ENCODE measurements around the gene NAV2. TPM values are rescaled to one million over a fixed set of nuclear protein-coding genes. Genes with fewer than 3 reads are reported as not detected.

The NAV2 gene
- total RNA-seq, 4 donors from 2014 or later: 9.1 to 34.7 (median 22.2) TPM

DNA sequence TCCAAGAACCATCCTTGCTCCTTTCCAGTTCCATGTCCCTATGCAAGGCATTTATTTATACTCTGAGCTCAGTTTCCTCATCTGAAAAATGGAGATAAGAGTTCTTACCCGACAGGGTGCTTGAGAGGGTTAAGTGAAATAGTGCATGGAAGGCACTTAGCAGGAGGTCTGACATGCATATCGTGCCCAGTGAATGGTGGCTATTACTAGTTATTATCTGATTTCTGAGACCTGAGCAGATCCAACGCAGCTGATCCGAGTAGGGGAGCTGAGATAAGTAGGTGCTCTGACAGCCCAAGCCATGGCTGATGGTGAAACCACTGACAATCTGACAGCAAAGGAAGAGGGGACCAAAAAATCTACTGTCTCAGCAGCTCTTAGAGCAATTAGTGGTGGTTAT lies 24.9 kb downstream of the NAV2 start:
- Histone ChIP-seq H3K4me1 (peaks cover 5% of the 10 kb centered on the region), H3K36me3 (no peaks in the 10 kb centered on the region), H3K9me3 (no peaks in the 10 kb centered on the region)

DNA sequence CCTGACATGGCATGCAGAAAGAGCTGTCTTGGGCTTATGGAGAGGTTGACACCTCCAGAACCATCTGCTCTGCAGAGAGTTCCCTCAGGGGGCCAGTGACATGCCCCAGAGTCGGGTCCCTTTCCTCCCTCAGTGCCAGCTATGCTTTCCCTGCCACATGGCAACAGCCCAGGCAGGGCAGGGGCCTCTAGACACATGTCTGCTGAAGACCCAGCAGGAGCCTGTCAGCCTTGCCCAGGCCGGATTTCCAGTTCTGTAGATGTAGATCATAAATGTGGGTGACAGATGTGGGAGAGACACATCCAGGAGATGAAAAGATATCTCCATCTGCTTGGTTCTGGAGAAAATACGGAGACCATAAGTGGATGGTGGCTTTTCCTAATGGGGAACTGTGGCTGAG lies 25.5 kb downstream of the NAV2 start:
- H3K27ac ChIP-seq: no peak overlapping the region
- TF ChIP-seq POLR2A (IDR thresholded peaks at IDR 0.05) (no peak), EP300 (IDR thresholded peaks at IDR 0.05) (no peak), POLR2AphosphoS5 (IDR thresholded peaks at IDR 0.05) (no peak)
- TF ChIP-seq, protein P1, sequence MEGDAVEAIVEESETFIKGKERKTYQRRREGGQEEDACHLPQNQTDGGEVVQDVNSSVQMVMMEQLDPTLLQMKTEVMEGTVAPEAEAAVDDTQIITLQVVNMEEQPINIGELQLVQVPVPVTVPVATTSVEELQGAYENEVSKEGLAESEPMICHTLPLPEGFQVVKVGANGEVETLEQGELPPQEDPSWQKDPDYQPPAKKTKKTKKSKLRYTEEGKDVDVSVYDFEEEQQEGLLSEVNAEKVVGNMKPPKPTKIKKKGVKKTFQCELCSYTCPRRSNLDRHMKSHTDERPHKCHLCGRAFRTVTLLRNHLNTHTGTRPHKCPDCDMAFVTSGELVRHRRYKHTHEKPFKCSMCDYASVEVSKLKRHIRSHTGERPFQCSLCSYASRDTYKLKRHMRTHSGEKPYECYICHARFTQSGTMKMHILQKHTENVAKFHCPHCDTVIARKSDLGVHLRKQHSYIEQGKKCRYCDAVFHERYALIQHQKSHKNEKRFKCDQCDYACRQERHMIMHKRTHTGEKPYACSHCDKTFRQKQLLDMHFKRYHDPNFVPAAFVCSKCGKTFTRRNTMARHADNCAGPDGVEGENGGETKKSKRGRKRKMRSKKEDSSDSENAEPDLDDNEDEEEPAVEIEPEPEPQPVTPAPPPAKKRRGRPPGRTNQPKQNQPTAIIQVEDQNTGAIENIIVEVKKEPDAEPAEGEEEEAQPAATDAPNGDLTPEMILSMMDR (IDR thresholded peaks at IDR 0.05): no peak
- no peaks in the 10 kb centered on the region for H3K36me3 ChIP-seq
- H3K9me3 ChIP-seq: no peaks in the 10 kb centered on the region
- 36% methylated on average over 2 of the region's 3 CpGs for WGBS
- no peak for DNase-seq (ENCODE audit: low spot score in 2 of 2)
- H3K4me3 ChIP-seq: no peak overlapping the region
- no peaks in the 10 kb centered on the region for H3K27me3 ChIP-seq
- peaks cover 8% of the 10 kb centered on the region for H3K4me1 ChIP-seq

More for the DNA sequence above, 24.9 kb downstream of the NAV2 start:
- WGBS: 95% methylated on average over 4 of the region's 4 CpGs
- Histone ChIP-seq H3K27ac (no peak overlapping the region), H3K27me3 (no peaks in the 10 kb centered on the region), H3K4me3 (no peak overlapping the region)
- TF ChIP-seq POLR2A (IDR thresholded peaks at IDR 0.05): no peak
- TF ChIP-seq, protein P1 (IDR thresholded peaks at IDR 0.05): no peak
- TF ChIP-seq POLR2AphosphoS5 (IDR thresholded peaks at IDR 0.05): no peak
- TF ChIP-seq EP300 (IDR thresholded peaks at IDR 0.05): no peak
- no peak for DNase-seq (ENCODE audit: low spot score in 2 of 2)

DNA sequence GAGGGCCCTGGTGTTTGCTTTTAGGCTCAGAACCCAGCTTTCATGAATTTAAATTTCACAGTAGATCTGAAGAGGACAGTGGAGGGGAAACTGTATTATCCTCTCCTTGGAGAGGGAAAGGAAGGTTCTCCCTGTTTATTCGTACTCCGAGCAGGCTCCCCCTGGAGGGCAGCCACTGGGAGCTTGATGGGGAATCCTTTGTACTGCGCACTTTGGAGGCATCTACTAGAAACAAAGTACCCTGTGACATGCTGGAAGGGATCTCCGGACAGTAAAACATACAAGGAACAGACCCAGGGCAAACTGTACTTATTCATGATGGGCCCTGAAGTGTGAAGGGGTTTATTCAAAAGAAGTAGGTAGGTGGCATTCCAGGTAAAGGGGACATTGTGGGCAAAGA lies 27.2 kb downstream of the NAV2 start:
- 79% methylated on average over 4 of the region's 4 CpGs for WGBS
- Histone ChIP-seq H3K9me3 (no peaks in the 10 kb centered on the region), H3K36me3 (no peaks in the 10 kb centered on the region), H3K4me3 (no peak overlapping the region), H3K27me3 (no peaks in the 10 kb centered on the region), H3K27ac (no peak overlapping the region), H3K4me1 (peaks cover 8% of the 10 kb centered on the region)
- TF ChIP-seq, protein P1 (IDR thresholded peaks at IDR 0.05): no peak
- TF ChIP-seq POLR2A (IDR thresholded peaks at IDR 0.05): no peak
- TF ChIP-seq EP300 (IDR thresholded peaks at IDR 0.05): no peak
- no peak for TF ChIP-seq POLR2AphosphoS5 (IDR thresholded peaks at IDR 0.05)
- no peak for DNase-seq (ENCODE audit: low spot score in 2 of 2)

DNA sequence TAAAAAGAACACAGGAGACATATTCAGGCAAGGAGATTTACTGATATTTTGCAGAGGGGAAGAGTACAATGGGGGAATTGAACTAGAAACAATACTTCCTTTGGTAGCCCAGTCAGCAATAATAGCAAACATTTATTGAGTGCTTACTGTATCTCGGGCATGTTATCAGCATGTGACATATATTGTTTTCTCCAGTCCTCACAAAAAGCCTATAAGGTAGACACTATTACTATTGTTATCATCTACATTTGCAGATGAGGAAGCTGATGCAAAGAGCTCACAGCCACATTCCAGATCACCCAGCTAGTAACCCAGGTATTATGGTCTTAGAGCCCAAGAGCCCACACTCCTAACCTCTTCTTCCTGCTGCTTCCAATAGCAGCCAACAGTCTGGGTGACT lies 27.9 kb downstream of the NAV2 start:
- 92% methylated on average over 1 of the region's 1 CpG for WGBS
- no peak for DNase-seq (ENCODE audit: low spot score in 2 of 2)
- Histone ChIP-seq H3K4me1 (peaks cover 8% of the 10 kb centered on the region), H3K36me3 (no peaks in the 10 kb centered on the region), H3K27me3 (no peaks in the 10 kb centered on the region), H3K9me3 (no peaks in the 10 kb centered on the region), H3K27ac (no peak overlapping the region), H3K4me3 (no peak overlapping the region)
- no peak for TF ChIP-seq EP300 (IDR thresholded peaks at IDR 0.05)
- no peak for TF ChIP-seq POLR2AphosphoS5 (IDR thresholded peaks at IDR 0.05)
- TF ChIP-seq, protein P1 (IDR thresholded peaks at IDR 0.05): no peak
- no peak for TF ChIP-seq POLR2A (IDR thresholded peaks at IDR 0.05)

DNA sequence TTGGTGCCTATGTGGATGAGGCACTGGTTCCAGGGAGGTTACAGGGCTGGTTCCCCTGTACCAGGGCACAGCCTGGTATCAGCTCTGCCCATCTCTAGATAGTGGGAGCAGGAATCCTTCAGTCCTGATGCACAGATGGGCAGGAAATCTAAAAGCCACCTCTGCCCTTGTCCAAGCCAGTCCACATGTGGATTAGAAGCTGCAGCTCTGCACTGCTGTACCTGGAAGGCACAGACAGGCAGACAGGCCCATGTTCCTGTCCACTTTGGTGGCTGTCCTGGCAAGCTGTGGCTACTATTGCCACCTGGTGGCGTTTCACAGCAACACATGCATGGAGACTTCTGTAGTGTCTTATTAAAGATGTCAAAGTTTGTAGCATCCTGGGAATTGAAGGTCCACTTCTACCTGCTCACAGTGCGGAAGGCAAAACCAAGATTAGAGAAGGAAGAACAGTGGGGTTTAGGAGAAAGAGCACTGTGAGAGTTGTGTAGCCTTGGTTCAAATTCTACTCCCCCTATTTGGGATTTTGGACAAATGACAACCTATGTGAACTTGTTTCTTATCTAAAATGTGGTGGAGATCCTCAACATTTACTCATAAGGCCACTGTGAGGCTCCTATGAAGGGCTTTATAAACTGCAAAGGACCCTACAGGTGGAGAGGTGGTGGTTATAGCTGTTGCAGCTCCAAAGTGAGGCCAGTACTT lies 30.1 kb downstream of the NAV2 start:
- peak; percentile 83 to 85 for DNase-seq (ENCODE audit: low spot score in 2 of 2)
- TF ChIP-seq, protein P1 (IDR thresholded peaks at IDR 0.05): peak; percentile 81 to 93
- no peak for TF ChIP-seq EP300 (IDR thresholded peaks at IDR 0.05)
- H3K27ac ChIP-seq: no peak overlapping the region
- H3K36me3 ChIP-seq: no peaks in the 10 kb centered on the region
- WGBS: 50% methylated on average over 2 of the region's 2 CpGs
- H3K27me3 ChIP-seq: no peaks in the 10 kb centered on the region
- peaks cover 8% of the 10 kb centered on the region for H3K4me1 ChIP-seq
- H3K9me3 ChIP-seq: no peaks in the 10 kb centered on the region
- H3K4me3 ChIP-seq: no peak overlapping the region
